Endothelial cell of umbilical vein (primary cell): Measurements from ENCODE around the gene PLXND1. TPM values are rescaled to one million over a fixed set of nuclear protein-coding genes. Genes with fewer than 3 reads are reported as not detected.

Source experiments
- BruUV-seq: library from RNA; stranded (reverse); fragments of 400-500 nt; replicated peaks from 2 replicates; lab custom pipeline; 2021; lab: Mats Ljungman, UMichigan
- CTCF ChIA-PET: fragments of 300-600, 350-600 bp; sonication (Branson Sonifier 250); formaldehyde crosslinking; loops from one replicate; lab custom pipeline; 2021; ENCODE audit warnings: antibody characterized with exemption, inconsistent platforms; lab: Charles Lee
- POLR2A ChIA-PET: fragments of 300-600, 350-600 bp; sonication (Branson Sonifier 250); formaldehyde crosslinking; loops from one replicate; lab custom pipeline; 2021; ENCODE audit warnings: antibody characterized with exemption, inconsistent platforms; lab: Charles Lee
- DNase-seq: peaks from one replicate; pipeline ENCODE4 v3.0.0-alpha.2; 2011; ENCODE audit warnings: low read depth, low spot score
- FAIRE-seq: peaks from 2 replicates; lab custom pipeline; 2011; peaks lifted over from hg19 to GRCh38; lab: Jason Lieb, UNC
- H2AFZ ChIP-seq: 2 replicates; pipeline ENCODE4 v1.6.0; 2012; ENCODE audit warnings: low read depth, low read length, control low read depth, inconsistent platforms
- H3K27ac ChIP-seq: 2 replicates; pipeline ENCODE4 v1.5.1; 2011; ENCODE audit warnings: low read depth, mild to moderate bottlenecking, control low read depth, low read length, moderate library complexity; ENCODE audit not compliant: insufficient read depth
- H3K27me3 ChIP-seq, 2 experiments: 2 replicates each; pipeline versions ENCODE4 v1.6.0 to v1.6.1; 2011; ENCODE audit warnings: low read length in 2 of 2, mixed read lengths in 1 of 2; ENCODE audit not compliant: control insufficient read depth in 2 of 2, insufficient read depth in 2 of 2
- H3K36me3 ChIP-seq, 2 experiments: 2 replicates in 1 of 2; 3 replicates in 1 of 2; pipeline ENCODE4 v1.5.1; 2011; ENCODE audit warnings: low read length in 2 of 2, mild to moderate bottlenecking in 1 of 2, moderate library complexity in 1 of 2; ENCODE audit not compliant: control insufficient read depth in 2 of 2, insufficient read depth in 2 of 2; ENCODE audit errors: extremely low read depth in 1 of 2
- H3K4me1 ChIP-seq: 3 replicates; pipeline ENCODE4 v1.5.1; 2011; ENCODE audit warnings: mild to moderate bottlenecking, low read length; ENCODE audit not compliant: control insufficient read depth, insufficient read depth; ENCODE audit errors: extremely low read depth
- H3K4me2 ChIP-seq: 2 replicates; pipeline ENCODE4 v1.6.1; 2011; ENCODE audit warnings: low read length, control low read depth, mixed read lengths; ENCODE audit not compliant: insufficient read depth
- H3K4me3 ChIP-seq, 3 experiments: fragments of 200-600 bp in 1 of 3; sonication (generic), shearing (Covaris generic) in 1 of 3; replicated peaks in 1 of 3; 2 replicates each; pipeline ENCODE4 v1.5.1; 2011 to 2016; ENCODE audit warnings: control low read depth in 3 of 3, low read length in 3 of 3, mild to moderate bottlenecking in 2 of 3, inconsistent platforms in 1 of 3, low read depth in 1 of 3, moderate library complexity in 1 of 3; ENCODE audit not compliant: insufficient read depth in 1 of 3
- H3K79me2 ChIP-seq: 2 replicates; pipeline ENCODE4 v1.6.0; 2012; ENCODE audit warnings: low read length, inconsistent platforms; ENCODE audit not compliant: control insufficient read depth, insufficient read depth
- H3K9ac ChIP-seq: replicated peaks from 2 replicates; pipeline ENCODE3; 2011; ENCODE audit warnings: low read length, control low read depth; ENCODE audit not compliant: insufficient read depth; ENCODE audit errors: extremely low read depth
- H3K9me1 ChIP-seq: replicated peaks from 3 replicates; pipeline ENCODE4 v1.6.0; 2011; ENCODE audit warnings: mild to moderate bottlenecking, low read length; ENCODE audit not compliant: control insufficient read depth, insufficient read depth; ENCODE audit errors: extremely low read depth
- H3K9me3 ChIP-seq: replicated peaks from 2 replicates; pipeline ENCODE4 v1.5.1; 2012; ENCODE audit warnings: low read length, inconsistent platforms; ENCODE audit not compliant: control insufficient read depth, insufficient read depth
- H4K20me1 ChIP-seq: replicated peaks from 2 replicates; pipeline ENCODE3; 2011; ENCODE audit warnings: mild to moderate bottlenecking, low read length; ENCODE audit not compliant: control insufficient read depth, insufficient read depth; ENCODE audit errors: extremely low read depth
- FOS ChIP-seq: IDR thresholded peaks from 2 replicates; pipeline ENCODE4 v1.6.1; 2011; ENCODE audit warnings: mild to moderate bottlenecking, low read length, moderate library complexity, borderline replicate concordance; ENCODE audit not compliant: insufficient read depth
- GATA2 ChIP-seq: IDR thresholded peaks from 2 replicates; pipeline ENCODE4 v1.7.0; 2011; ENCODE audit warnings: low read depth, mild to moderate bottlenecking, moderate library complexity, mixed read lengths, low read length; ENCODE audit not compliant: insufficient read length, insufficient read depth
- JUN ChIP-seq: IDR thresholded peaks from 2 replicates; pipeline ENCODE4 v1.6.1; 2011; ENCODE audit warnings: borderline replicate concordance, low read depth; ENCODE audit not compliant: insufficient read length, insufficient read depth
- MAX ChIP-seq: IDR thresholded peaks from 2 replicates; pipeline ENCODE4 v1.6.1; 2011; ENCODE audit not compliant: insufficient read depth, insufficient read length
- POLR2AphosphoS5 ChIP-seq: IDR thresholded peaks from 2 replicates; pipeline ENCODE4 v1.6.1; 2012; ENCODE audit warnings: low read depth, mild to moderate bottlenecking, control low read depth, low read length, moderate library complexity; ENCODE audit not compliant: insufficient read depth
- dilution Hi-C: fragments of 300-500 bp; cut with MboI; formaldehyde crosslinking; loops from one replicate; pipeline ENCODE4 v1.15.0; 2019; ENCODE audit warnings: low sequenced_read_pairs; ENCODE audit not compliant: extremely low pct_ligation_motif_present
- intact Hi-C: fragments of 100-400 bp; cut with micrococcal nuclease; formaldehyde crosslinking; loops from one replicate; pipeline ENCODE4 v1.10.0; 2022
- polyA plus RNA-seq, 4 experiments: library from polyadenylated mRNA; depleted of rRNA in 3 of 4; stranded (reverse) in 3 of 4; unstranded in 1 of 4; fragments of >200 nt; gene quantifications; 2 replicates each; pipeline versions ENCODE4 v1.2.1 to v1.2.3, GENCODE V29; 2011 to 2012; ENCODE audit warnings: missing spikeins in 1 of 4
- total RNA-seq: library from RNA; stranded (reverse); gene quantifications from 2 replicates; pipeline ENCODE4 v1.2.3, GENCODE V29; 2021
- TF ChIP-seq, protein P1 (sequence below), 2 donors: IDR thresholded peaks; 1 replicate in 1 of 2; 2 replicates in 1 of 2; pipeline ENCODE4 v1.5.1; 2011; ENCODE audit warnings: low read length in 2 of 2, mild to moderate bottlenecking in 2 of 2, moderate library complexity in 2 of 2, control low read depth in 1 of 2, inconsistent platforms in 1 of 2, low read depth in 1 of 2; ENCODE audit not compliant: insufficient read depth in 1 of 2; ENCODE audit errors: extremely low read depth in 1 of 2

The PLXND1 gene
- total and polyA plus RNA-seq, 2 donors (not counting 3 experiments of a cell fraction or from before 2014, with no cell fraction given): 300 to 834 TPM

DNA sequence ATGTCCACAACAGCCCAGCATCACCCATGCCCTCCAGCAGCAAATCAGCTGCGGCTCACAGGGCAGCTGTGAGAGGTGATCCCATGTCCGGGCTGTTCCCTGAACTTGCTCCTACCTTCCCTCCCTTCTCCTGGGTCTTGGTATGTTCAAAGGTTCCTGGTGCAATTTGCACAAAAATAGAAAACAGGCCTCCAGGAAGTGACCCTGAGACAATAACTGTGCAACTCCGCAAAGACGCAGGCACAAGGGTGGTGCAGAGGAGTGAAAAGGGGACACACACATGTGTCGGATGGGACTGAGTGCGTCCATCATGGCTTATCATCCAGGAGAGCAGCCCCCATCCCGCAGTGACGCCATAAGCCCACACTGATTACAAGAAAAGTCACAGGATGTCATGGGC is 16.3 kb downstream of the PLXND1 start:
- peaks cover 99% of the 10 kb centered on the region for H3K79me2 ChIP-seq
- TF ChIP-seq POLR2AphosphoS5 (no peak), GATA2 (no peak), FOS (no peak), MAX (no peak), JUN (no peak)
- TF ChIP-seq, protein P1, sequence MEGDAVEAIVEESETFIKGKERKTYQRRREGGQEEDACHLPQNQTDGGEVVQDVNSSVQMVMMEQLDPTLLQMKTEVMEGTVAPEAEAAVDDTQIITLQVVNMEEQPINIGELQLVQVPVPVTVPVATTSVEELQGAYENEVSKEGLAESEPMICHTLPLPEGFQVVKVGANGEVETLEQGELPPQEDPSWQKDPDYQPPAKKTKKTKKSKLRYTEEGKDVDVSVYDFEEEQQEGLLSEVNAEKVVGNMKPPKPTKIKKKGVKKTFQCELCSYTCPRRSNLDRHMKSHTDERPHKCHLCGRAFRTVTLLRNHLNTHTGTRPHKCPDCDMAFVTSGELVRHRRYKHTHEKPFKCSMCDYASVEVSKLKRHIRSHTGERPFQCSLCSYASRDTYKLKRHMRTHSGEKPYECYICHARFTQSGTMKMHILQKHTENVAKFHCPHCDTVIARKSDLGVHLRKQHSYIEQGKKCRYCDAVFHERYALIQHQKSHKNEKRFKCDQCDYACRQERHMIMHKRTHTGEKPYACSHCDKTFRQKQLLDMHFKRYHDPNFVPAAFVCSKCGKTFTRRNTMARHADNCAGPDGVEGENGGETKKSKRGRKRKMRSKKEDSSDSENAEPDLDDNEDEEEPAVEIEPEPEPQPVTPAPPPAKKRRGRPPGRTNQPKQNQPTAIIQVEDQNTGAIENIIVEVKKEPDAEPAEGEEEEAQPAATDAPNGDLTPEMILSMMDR (IDR thresholded peaks at IDR 0.05; ENCODE audit: extremely low read depth in 1 of 2, insufficient read depth in 1 of 2, low read depth in 1 of 2, low read length in 2 of 2): no peak
- no peak overlapping the region for H3K27ac ChIP-seq
- H3K9me1 ChIP-seq: no peaks in the 10 kb centered on the region
- no peaks in the 10 kb centered on the region for H4K20me1 ChIP-seq
- ChIA-PET POLR2A (no interaction called here), CTCF (interaction anchor here (1.7 kb wide), 1 partner anchor 99 kb away, joined by 6 read pairs; no protein-coding TSS in a partner anchor)
- FAIRE-seq (peak; percentile 66), DNase-seq (no peak)
- peaks cover 13 to 29% of the 10 kb centered on the region in 2 experiments for H3K36me3 ChIP-seq
- H3K4me1 ChIP-seq: peaks cover 57% of the 10 kb centered on the region
- intact Hi-C loops: no loop called here
- H3K4me3 ChIP-seq: no peak overlapping the region
- no peaks in the 10 kb centered on the region for H3K9me3 ChIP-seq
- no peaks in the 10 kb centered on the region for H3K27me3 ChIP-seq
- BruUV-seq: no TSS peak
- no peak overlapping the region for H2AFZ ChIP-seq
- H3K9ac ChIP-seq: no peak overlapping the region
- H3K4me2 ChIP-seq: no peak overlapping the region
- dilution Hi-C loops: no loop called here
